Activated B cell treated with CpG ODN at 0.5 μM for 24 hours (primary cell): Measurements from ENCODE around the gene MST1. TPM values are rescaled to one million over a fixed set of nuclear protein-coding genes. Genes with fewer than 3 reads are reported as not detected.

Experiments
- ATAC-seq: fragments of 200-7000 bp; cut with Tn5 transposase; one replicate; pipeline ENCODE4 v1.10.0; 2021; ENCODE audit warnings: low read depth, mild to moderate bottlenecking, moderate library complexity
- CTCF ChIA-PET: fragments of 350-600 bp; sonication (Branson Sonifier 250); formaldehyde crosslinking; loops from one replicate; lab custom pipeline; 2021; ENCODE audit warnings: antibody characterized with exemption; lab: Charles Lee
- POLR2A ChIA-PET: fragments of 350-600 bp; sonication (Branson Sonifier 250); formaldehyde crosslinking; loops from one replicate; lab custom pipeline; 2021; ENCODE audit warnings: antibody characterized with exemption; lab: Charles Lee
- DNase-seq: peaks from one replicate; pipeline ENCODE4 v3.0.0; 2022
- H3K27ac Mint-ChIP-seq: one replicate; pipeline ENCODE4 v1.8.0; 2020; ENCODE audit warnings: mixed read lengths
- H3K27me3 Mint-ChIP-seq: one replicate; pipeline ENCODE4 v1.8.0; 2021; ENCODE audit warnings: mixed read lengths
- H3K36me3 Mint-ChIP-seq: one replicate; pipeline ENCODE4 v1.8.0; 2021; ENCODE audit warnings: low read depth, mixed read lengths
- H3K4me1 Mint-ChIP-seq: one replicate; pipeline ENCODE4 v1.8.0; 2021; ENCODE audit warnings: mixed read lengths
- H3K4me3 Mint-ChIP-seq: one replicate; pipeline ENCODE4 v1.8.0; 2020; ENCODE audit warnings: mild to moderate bottlenecking, mixed read lengths
- H3K9me3 Mint-ChIP-seq: one replicate; pipeline ENCODE4 v1.8.0; 2020; ENCODE audit warnings: mixed read lengths
- intact Hi-C: fragments of 100-400 bp; cut with micrococcal nuclease; formaldehyde crosslinking; loops from one replicate; pipeline ENCODE4 v1.15.1; 2024
- total RNA-seq: library from RNA; stranded (reverse); gene quantifications from 2 replicates; pipeline ENCODE4 v1.2.3, GENCODE V29; 2022
- TF ChIP-seq, protein P1 (sequence below): fragments of 200-600 bp; IDR thresholded peaks from one replicate; pipeline ENCODE4 v1.8.0; 2022; ENCODE audit warnings: antibody characterized with exemption, mild to moderate bottlenecking

Gene MST1
- total RNA-seq, 1 donor from 2014 or later: 8.0 TPM

DNA sequence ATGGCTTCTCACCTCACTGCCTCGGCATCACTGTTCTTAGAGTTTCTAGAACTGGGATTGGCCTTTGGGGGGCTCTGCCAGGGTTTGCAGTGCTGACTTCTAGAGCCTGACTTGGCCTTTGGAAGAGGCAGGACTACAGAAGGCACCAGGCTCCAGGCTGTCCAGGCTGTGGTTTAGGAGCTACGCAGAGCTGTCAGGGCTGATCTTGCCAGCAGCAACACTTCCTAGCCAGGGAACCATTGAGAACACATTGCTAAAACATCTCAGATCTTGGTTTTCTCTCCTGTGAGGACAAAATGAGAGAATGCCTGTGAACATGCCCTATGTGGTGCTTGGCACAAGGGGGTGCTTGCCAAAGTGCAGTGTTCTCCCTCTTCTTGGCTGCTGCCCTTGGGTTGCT, 49.7 kb downstream of the MST1 start:
- H3K36me3 Mint-ChIP-seq: no peaks in the 10 kb centered on the region
- ChIA-PET POLR2A (no interaction called here), CTCF (no interaction called here)
- H3K4me3 Mint-ChIP-seq: no peak overlapping the region
- H3K4me1 Mint-ChIP-seq: no peaks in the 10 kb centered on the region
- TF ChIP-seq, protein P1, sequence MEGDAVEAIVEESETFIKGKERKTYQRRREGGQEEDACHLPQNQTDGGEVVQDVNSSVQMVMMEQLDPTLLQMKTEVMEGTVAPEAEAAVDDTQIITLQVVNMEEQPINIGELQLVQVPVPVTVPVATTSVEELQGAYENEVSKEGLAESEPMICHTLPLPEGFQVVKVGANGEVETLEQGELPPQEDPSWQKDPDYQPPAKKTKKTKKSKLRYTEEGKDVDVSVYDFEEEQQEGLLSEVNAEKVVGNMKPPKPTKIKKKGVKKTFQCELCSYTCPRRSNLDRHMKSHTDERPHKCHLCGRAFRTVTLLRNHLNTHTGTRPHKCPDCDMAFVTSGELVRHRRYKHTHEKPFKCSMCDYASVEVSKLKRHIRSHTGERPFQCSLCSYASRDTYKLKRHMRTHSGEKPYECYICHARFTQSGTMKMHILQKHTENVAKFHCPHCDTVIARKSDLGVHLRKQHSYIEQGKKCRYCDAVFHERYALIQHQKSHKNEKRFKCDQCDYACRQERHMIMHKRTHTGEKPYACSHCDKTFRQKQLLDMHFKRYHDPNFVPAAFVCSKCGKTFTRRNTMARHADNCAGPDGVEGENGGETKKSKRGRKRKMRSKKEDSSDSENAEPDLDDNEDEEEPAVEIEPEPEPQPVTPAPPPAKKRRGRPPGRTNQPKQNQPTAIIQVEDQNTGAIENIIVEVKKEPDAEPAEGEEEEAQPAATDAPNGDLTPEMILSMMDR: no peak
- intact Hi-C loops: no loop called here
- no peak overlapping the region for H3K27ac Mint-ChIP-seq
- H3K9me3 Mint-ChIP-seq: no peaks in the 10 kb centered on the region
- DNase-seq: no peak
- no peaks in the 10 kb centered on the region for H3K27me3 Mint-ChIP-seq
- ATAC-seq: no peak

GRCh38 chr3:49638445-49638844, 50.8 kb downstream of the MST1 start:
- intact Hi-C loops: no loop called here
- Mint-ChIP-seq H3K27ac (no peak overlapping the region), H3K36me3 (no peaks in the 10 kb centered on the region), H3K9me3 (no peaks in the 10 kb centered on the region), H3K4me1 (no peaks in the 10 kb centered on the region), H3K27me3 (no peaks in the 10 kb centered on the region), H3K4me3 (no peak overlapping the region)
- POLR2A ChIA-PET: no interaction called here
- CTCF ChIA-PET: no interaction called here
- no peak for ATAC-seq
- TF ChIP-seq, protein P1: no peak
- no peak for DNase-seq

DNA sequence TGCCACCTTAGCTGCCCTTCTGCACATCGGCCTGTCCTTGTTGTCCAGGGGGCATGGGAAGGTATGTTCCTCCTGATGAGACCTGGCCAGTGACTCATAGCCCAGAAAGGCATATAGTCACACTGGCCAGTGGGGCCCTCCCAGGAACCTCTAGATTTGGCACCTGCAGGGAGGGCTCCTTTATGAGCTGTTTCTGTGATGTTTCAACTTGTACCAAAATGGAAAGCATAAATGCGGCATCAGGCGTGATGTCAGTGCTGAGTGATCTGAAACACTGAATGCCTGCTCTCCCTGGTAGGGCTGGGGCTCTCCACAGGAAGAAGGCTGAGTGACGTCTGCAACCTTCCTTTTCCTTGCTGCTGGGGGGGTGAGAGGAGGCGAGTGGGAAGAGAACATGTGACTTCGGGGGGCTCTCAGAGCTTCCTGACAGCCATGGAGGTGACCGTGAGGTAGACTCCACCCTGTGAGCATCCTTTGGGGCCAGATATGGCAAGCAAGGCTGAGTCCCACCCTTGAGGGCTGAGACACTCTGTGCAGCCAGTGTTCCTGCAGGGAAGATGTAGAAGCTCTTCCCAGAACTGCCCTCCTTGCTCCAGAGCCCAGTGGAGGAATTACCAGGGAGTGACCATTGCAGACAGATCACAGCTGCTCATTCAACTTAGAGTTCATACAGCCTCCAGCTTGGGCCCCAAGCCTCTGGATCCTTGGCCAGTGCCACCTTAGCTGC, 52.2 kb downstream of the MST1 start:
- peaks cover under 1% of the 10 kb centered on the region for H3K9me3 Mint-ChIP-seq
- CTCF ChIA-PET: no interaction called here
- POLR2A ChIA-PET: no interaction called here
- peaks cover 3% of the 10 kb centered on the region for H3K27me3 Mint-ChIP-seq
- TF ChIP-seq, protein P1: no peak
- intact Hi-C loops: no loop called here
- no peak overlapping the region for H3K27ac Mint-ChIP-seq
- ATAC-seq (no peak), DNase-seq (no peak)
- H3K36me3 Mint-ChIP-seq: no peaks in the 10 kb centered on the region
- no peak overlapping the region for H3K4me3 Mint-ChIP-seq
- no peaks in the 10 kb centered on the region for H3K4me1 Mint-ChIP-seq

- CTCF ChIA-PET: no interaction called here
- Mint-ChIP-seq H3K9me3 (peaks cover 7% of the 10 kb centered on the region), H3K4me3 (no peak overlapping the region), H3K27ac (no peak overlapping the region), H3K27me3 (peaks cover 13% of the 10 kb centered on the region), H3K4me1 (no peaks in the 10 kb centered on the region), H3K36me3 (no peaks in the 10 kb centered on the region)
- ATAC-seq (no peak), DNase-seq (no peak)
- intact Hi-C loops: no loop called here
- POLR2A ChIA-PET: no interaction called here
- TF ChIP-seq, protein P1: no peak
Measured at GRCh38 chr3:49634736-49635135, 54.5 kb downstream of the MST1 start.

Other genes with a start within 250 kb of the MST1 start
- gene DAG1, start 219.2 kb downstream of the MST1 start, total RNA-seq: 18.5 and 19.7 TPM in 2 replicates
- 0.15 and 0.69 TPM in 2 replicates for gene BSN, start 135.0 kb downstream of the MST1 start, total RNA-seq
- gene APEH, start 15.1 kb downstream of the MST1 start, total RNA-seq: 109 and 113 TPM in 2 replicates
- gene RNF123, start 83 bp upstream of the MST1 start, total RNA-seq: 35.1 and 51.4 TPM in 2 replicates
- gene AMIGO3, start 30.2 kb upstream of the MST1 start, total RNA-seq: not detected in 2 replicates
- 39.9 and 40.7 TPM in 2 replicates for gene GMPPB, start 34.5 kb upstream of the MST1 start, total RNA-seq
- gene IP6K1, start 97.1 kb upstream of the MST1 start, total RNA-seq: 44.3 and 47.6 TPM in 2 replicates
- gene CDHR4, start 110.4 kb upstream of the MST1 start, total RNA-seq: not detected in 2 replicates
- 9.4 and 10.0 TPM in 2 replicates for gene INKA1, start 113.8 kb upstream of the MST1 start, total RNA-seq
- 216 and 237 TPM in 2 replicates for gene UBA7, start 124.5 kb upstream of the MST1 start, total RNA-seq
- gene TRAIP, start 167.1 kb upstream of the MST1 start, total RNA-seq: 6.4 TPM in 2 replicates
- not detected in 2 replicates for gene CAMKV, start 180.4 kb upstream of the MST1 start, total RNA-seq
- gene MST1R, start 214.4 kb upstream of the MST1 start, total RNA-seq: 0.81 and 1.6 TPM in 2 replicates
- gene MON1A, start 240.3 kb upstream of the MST1 start, total RNA-seq: 6.3 and 7.1 TPM in 2 replicates